GM23338 (cell line): ENCODE results near the gene AHR. TPM values are rescaled to one million over a fixed set of nuclear protein-coding genes. Genes with fewer than 3 reads are reported as not detected.

Source experiments
- ATAC-seq: fragments of 200-7000 bp; cut with Tn5 transposase; 3 replicates; pipeline ENCODE4 v1.9.1; 2020
- DNase-seq: peaks from one replicate; pipeline ENCODE4 v3.0.0-alpha.2; 2015; ENCODE audit warnings: low spot score
- H2AFZ ChIP-seq: fragments of 200-600 bp; sonication (generic); 2 replicates; pipeline ENCODE4 v1.8.0; 2016; ENCODE audit warnings: antibody characterized with exemption, mild to moderate bottlenecking, moderate library complexity
- H3F3A ChIP-seq: fragments of 200-600 bp; sonication (generic); replicated peaks from 2 replicates; pipeline ENCODE4 v1.8.0; 2017; ENCODE audit warnings: antibody characterized with exemption, mixed run types, low read depth
- H3K27ac ChIP-seq: fragments of 200-600 bp; sonication (generic); 2 replicates; pipeline ENCODE4 v1.6.1; 2016; ENCODE audit warnings: low read depth
- H3K27me3 ChIP-seq: fragments of 200-600 bp; sonication (generic); 2 replicates; pipeline ENCODE4 v1.8.0; 2016; ENCODE audit warnings: mild to moderate bottlenecking, mixed run types, moderate library complexity; ENCODE audit not compliant: insufficient read depth
- H3K36me3 ChIP-seq: fragments of 200-600 bp; sonication (generic); 2 replicates; pipeline ENCODE4 v1.8.0; 2016; ENCODE audit warnings: mild to moderate bottlenecking; ENCODE audit not compliant: insufficient read depth
- H3K4me1 ChIP-seq: fragments of 200-600 bp; sonication (generic); 2 replicates; pipeline ENCODE4 v1.8.0; 2016; ENCODE audit warnings: mild to moderate bottlenecking, moderate library complexity; ENCODE audit not compliant: insufficient read depth
- H3K4me2 ChIP-seq: fragments of 200-600 bp; sonication (generic); 2 replicates; pipeline ENCODE4 v1.7.1; 2017; ENCODE audit warnings: mixed run types
- H3K4me3 ChIP-seq: fragments of 200-600 bp; sonication (generic); 2 replicates; pipeline ENCODE4 v1.6.1; 2016; ENCODE audit warnings: mixed run types
- H3K79me2 ChIP-seq: fragments of 200-600 bp; sonication (generic); replicated peaks from 2 replicates; pipeline ENCODE4 v1.8.0; 2017; ENCODE audit warnings: mild to moderate bottlenecking; ENCODE audit not compliant: insufficient read depth
- H3K9me2 ChIP-seq: fragments of 200-600 bp; sonication (generic); 2 replicates; pipeline ENCODE4 v1.8.0; 2017; ENCODE audit not compliant: insufficient read depth
- H4K20me1 ChIP-seq: fragments of 200-600 bp; sonication (generic); replicated peaks from 2 replicates; pipeline ENCODE4 v1.8.0; 2017; ENCODE audit warnings: mild to moderate bottlenecking; ENCODE audit not compliant: insufficient read depth
- H3K27ac Mint-ChIP-seq: 2 replicates; pipeline ENCODE4 v1.8.0; 2020; ENCODE audit warnings: inconsistent platforms, mild to moderate bottlenecking, moderate library complexity, mixed read lengths
- H3K27me3 Mint-ChIP-seq: 3 replicates; pipeline ENCODE4 v1.8.0; 2022; ENCODE audit warnings: low read depth, mild to moderate bottlenecking, moderate library complexity, mixed read lengths, inconsistent platforms; ENCODE audit not compliant: insufficient read depth, poor library complexity
- H3K36me3 Mint-ChIP-seq: 3 replicates; pipeline ENCODE4 v1.8.0; 2021; ENCODE audit warnings: low read depth, mild to moderate bottlenecking, inconsistent platforms, moderate library complexity, mixed read lengths
- H3K4me1 Mint-ChIP-seq: 3 replicates; pipeline ENCODE4 v1.8.0; 2020; ENCODE audit warnings: mild to moderate bottlenecking, inconsistent platforms, mixed read lengths
- H3K4me3 Mint-ChIP-seq: 3 replicates; pipeline ENCODE4 v1.8.0; 2021; ENCODE audit warnings: moderate library complexity, mild to moderate bottlenecking, inconsistent platforms, mixed read lengths
- H3K9me3 Mint-ChIP-seq: 3 replicates; pipeline ENCODE4 v1.8.0; 2020; ENCODE audit warnings: moderate library complexity, mild to moderate bottlenecking, inconsistent platforms, mixed read lengths
- CREB1 ChIP-seq: fragments of 250-450 bp; sonication (Bioruptor Pico); IDR thresholded peaks from 2 replicates; pipeline ENCODE4 v1.5.0; 2020; ENCODE audit warnings: low read depth, mild to moderate bottlenecking, moderate library complexity
- EZH2 ChIP-seq: fragments of 200-600 bp; sonication (generic); IDR thresholded peaks from one replicate; pipeline ENCODE4 v1.8.0; 2017; ENCODE audit warnings: antibody characterized with exemption, mild to moderate bottlenecking, low read depth; ENCODE audit not compliant: unreplicated experiment
- EZH2phosphoT487 ChIP-seq: fragments of 200-600 bp; sonication (generic); IDR thresholded peaks from one replicate; pipeline ENCODE4 v1.8.1; 2018; ENCODE audit warnings: antibody characterized with exemption; ENCODE audit not compliant: unreplicated experiment
- NANOG ChIP-seq: IDR thresholded peaks from 2 replicates; pipeline ENCODE4 v1.6.1; 2016; ENCODE audit warnings: antibody characterized with exemption, borderline replicate concordance
- POLR2AphosphoS5 ChIP-seq: IDR thresholded peaks from 2 replicates; pipeline ENCODE4 v1.6.1; 2016; ENCODE audit warnings: antibody characterized with exemption, low read depth
- ZNF114 ChIP-seq: fragments of 250-450 bp; sonication (Bioruptor Pico); IDR thresholded peaks from 2 replicates; pipeline ENCODE4 v1.5.0; 2020; ENCODE audit warnings: mild to moderate bottlenecking, moderate library complexity
- polyA plus RNA-seq: library from polyadenylated mRNA; unstranded; fragments of >200 nt; fragmentation: Nextera tagmentation; extraction: Ambion mirVana; gene quantifications from 2 replicates; pipeline ENCODE4 v1.2.1, GENCODE V29; 2016
- total RNA-seq: library from RNA; depleted of rRNA; stranded (reverse); fragments of >200 nt; shearing (Covaris generic); gene quantifications from 2 replicates; pipeline ENCODE4 v1.2.3, GENCODE V29; 2014
- TF ChIP-seq, protein P1 (sequence below), 2 experiments: fragments of 200-600 bp in 1 of 2; sonication (generic) in 1 of 2; conservative IDR thresholded peaks; 2 replicates each; pipeline versions ENCODE4 v1.5.1 to v1.6.1; 2016 to 2017; ENCODE audit warnings: antibody characterized with exemption in 2 of 2, low read depth in 2 of 2, mild to moderate bottlenecking in 2 of 2, moderate library complexity in 1 of 2
- TF ChIP-seq, protein P2 (sequence below): fragments of 250-450 bp; sonication (Bioruptor Pico); IDR thresholded peaks from 2 replicates; pipeline ENCODE4 v1.5.0; 2020; ENCODE audit warnings: mild to moderate bottlenecking, moderate library complexity
- TF ChIP-seq, protein P3 (sequence below): IDR thresholded peaks from one replicate; pipeline ENCODE4 v1.6.1; 2018; ENCODE audit warnings: antibody characterized with exemption; ENCODE audit not compliant: unreplicated experiment
- TF ChIP-seq, protein P4 (sequence below): IDR thresholded peaks from 2 replicates; pipeline ENCODE4 v1.6.1; 2016; ENCODE audit warnings: antibody characterized with exemption

AHR gene
- total and polyA plus RNA-seq, 2 experiments from 2014 or later, result 3.4 to 14.9 TPM

DNA sequence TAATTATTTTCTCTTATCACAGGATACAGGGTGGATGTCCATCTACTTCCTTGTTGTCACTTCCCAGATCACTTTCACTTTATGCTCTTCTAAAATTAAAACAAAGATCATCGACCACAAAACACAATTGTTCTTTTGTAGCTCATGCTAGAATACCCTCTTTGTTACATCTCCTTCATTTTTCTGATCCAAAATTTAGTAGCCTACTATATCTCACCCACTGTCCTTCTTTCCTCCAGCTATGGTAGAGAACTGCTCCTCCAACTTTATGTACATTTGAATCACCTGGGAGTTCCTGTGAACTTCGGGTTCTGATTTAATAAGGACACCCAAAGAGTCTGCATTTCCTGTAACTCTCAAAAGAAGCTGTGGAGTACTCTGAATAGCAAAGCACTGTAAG lies 1.2 kb upstream of the AHR start (continued):
- TF ChIP-seq NANOG, result no peak
- TF ChIP-seq, protein P1, sequence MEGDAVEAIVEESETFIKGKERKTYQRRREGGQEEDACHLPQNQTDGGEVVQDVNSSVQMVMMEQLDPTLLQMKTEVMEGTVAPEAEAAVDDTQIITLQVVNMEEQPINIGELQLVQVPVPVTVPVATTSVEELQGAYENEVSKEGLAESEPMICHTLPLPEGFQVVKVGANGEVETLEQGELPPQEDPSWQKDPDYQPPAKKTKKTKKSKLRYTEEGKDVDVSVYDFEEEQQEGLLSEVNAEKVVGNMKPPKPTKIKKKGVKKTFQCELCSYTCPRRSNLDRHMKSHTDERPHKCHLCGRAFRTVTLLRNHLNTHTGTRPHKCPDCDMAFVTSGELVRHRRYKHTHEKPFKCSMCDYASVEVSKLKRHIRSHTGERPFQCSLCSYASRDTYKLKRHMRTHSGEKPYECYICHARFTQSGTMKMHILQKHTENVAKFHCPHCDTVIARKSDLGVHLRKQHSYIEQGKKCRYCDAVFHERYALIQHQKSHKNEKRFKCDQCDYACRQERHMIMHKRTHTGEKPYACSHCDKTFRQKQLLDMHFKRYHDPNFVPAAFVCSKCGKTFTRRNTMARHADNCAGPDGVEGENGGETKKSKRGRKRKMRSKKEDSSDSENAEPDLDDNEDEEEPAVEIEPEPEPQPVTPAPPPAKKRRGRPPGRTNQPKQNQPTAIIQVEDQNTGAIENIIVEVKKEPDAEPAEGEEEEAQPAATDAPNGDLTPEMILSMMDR (conservative IDR thresholded peaks at IDR 0.05; ENCODE audit: low read depth in 2 of 2), result no peak

DNA sequence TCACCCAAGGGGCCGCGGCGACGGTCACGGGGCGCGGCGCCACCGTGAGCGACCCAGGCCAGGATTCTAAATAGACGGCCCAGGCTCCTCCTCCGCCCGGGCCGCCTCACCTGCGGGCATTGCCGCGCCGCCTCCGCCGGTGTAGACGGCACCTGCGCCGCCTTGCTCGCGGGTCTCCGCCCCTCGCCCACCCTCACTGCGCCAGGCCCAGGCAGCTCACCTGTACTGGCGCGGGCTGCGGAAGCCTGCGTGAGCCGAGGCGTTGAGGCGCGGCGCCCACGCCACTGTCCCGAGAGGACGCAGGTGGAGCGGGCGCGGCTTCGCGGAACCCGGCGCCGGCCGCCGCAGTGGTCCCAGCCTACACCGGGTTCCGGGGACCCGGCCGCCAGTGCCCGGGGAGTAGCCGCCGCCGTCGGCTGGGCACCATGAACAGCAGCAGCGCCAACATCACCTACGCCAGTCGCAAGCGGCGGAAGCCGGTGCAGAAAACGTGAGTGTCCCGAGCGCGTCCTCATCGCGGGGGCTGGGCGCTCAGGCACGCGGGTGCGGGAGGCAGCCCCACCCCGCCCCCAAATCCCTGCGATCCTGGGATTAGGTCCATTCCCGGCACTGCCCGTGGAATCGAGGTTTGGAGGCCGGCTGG lies 509 bp downstream of the AHR start:
- Histone ChIP-seq H3K79me2 (peaks cover 46% of the 10 kb centered on the region), H2AFZ (peak overlapping the region; percentile 30), H4K20me1 (0 out of 2 replicates have a peak, but pooled peaks cover 7% of the 10 kb centered on the region), H3F3A (no peaks in the 10 kb centered on the region), H3K36me3 (no peaks in the 10 kb centered on the region), H3K27ac (no peak overlapping the region), H3K4me1 (peaks cover 1% of the 10 kb centered on the region), H3K27me3 (peaks cover 13% of the 10 kb centered on the region), H3K4me3 (peak overlapping the region; percentile 84), H3K4me2 (peak overlapping the region; percentile 97), H3K9me2 (peaks cover 7% of the 10 kb centered on the region)
- peak overlapping the region; percentile 87 for H3K4me3 Mint-ChIP-seq
- 0 out of 3 replicates have a peak, but pooled peaks cover 3% of the 10 kb centered on the region for H3K9me3 Mint-ChIP-seq
- H3K27me3 Mint-ChIP-seq, result peaks cover 8% of the 10 kb centered on the region
- H3K4me1 Mint-ChIP-seq, result peaks cover 10% of the 10 kb centered on the region
- peaks cover 3% of the 10 kb centered on the region; the same call in 2 of the 3 replicates for H3K36me3 Mint-ChIP-seq
- TF ChIP-seq ZNF114 (CRISPR knock-in tag) (no peak), NANOG (no peak), EZH2phosphoT487 (no peak), EZH2 (no peak), POLR2AphosphoS5 (no peak), CREB1 (no peak)
- TF ChIP-seq, protein P2, sequence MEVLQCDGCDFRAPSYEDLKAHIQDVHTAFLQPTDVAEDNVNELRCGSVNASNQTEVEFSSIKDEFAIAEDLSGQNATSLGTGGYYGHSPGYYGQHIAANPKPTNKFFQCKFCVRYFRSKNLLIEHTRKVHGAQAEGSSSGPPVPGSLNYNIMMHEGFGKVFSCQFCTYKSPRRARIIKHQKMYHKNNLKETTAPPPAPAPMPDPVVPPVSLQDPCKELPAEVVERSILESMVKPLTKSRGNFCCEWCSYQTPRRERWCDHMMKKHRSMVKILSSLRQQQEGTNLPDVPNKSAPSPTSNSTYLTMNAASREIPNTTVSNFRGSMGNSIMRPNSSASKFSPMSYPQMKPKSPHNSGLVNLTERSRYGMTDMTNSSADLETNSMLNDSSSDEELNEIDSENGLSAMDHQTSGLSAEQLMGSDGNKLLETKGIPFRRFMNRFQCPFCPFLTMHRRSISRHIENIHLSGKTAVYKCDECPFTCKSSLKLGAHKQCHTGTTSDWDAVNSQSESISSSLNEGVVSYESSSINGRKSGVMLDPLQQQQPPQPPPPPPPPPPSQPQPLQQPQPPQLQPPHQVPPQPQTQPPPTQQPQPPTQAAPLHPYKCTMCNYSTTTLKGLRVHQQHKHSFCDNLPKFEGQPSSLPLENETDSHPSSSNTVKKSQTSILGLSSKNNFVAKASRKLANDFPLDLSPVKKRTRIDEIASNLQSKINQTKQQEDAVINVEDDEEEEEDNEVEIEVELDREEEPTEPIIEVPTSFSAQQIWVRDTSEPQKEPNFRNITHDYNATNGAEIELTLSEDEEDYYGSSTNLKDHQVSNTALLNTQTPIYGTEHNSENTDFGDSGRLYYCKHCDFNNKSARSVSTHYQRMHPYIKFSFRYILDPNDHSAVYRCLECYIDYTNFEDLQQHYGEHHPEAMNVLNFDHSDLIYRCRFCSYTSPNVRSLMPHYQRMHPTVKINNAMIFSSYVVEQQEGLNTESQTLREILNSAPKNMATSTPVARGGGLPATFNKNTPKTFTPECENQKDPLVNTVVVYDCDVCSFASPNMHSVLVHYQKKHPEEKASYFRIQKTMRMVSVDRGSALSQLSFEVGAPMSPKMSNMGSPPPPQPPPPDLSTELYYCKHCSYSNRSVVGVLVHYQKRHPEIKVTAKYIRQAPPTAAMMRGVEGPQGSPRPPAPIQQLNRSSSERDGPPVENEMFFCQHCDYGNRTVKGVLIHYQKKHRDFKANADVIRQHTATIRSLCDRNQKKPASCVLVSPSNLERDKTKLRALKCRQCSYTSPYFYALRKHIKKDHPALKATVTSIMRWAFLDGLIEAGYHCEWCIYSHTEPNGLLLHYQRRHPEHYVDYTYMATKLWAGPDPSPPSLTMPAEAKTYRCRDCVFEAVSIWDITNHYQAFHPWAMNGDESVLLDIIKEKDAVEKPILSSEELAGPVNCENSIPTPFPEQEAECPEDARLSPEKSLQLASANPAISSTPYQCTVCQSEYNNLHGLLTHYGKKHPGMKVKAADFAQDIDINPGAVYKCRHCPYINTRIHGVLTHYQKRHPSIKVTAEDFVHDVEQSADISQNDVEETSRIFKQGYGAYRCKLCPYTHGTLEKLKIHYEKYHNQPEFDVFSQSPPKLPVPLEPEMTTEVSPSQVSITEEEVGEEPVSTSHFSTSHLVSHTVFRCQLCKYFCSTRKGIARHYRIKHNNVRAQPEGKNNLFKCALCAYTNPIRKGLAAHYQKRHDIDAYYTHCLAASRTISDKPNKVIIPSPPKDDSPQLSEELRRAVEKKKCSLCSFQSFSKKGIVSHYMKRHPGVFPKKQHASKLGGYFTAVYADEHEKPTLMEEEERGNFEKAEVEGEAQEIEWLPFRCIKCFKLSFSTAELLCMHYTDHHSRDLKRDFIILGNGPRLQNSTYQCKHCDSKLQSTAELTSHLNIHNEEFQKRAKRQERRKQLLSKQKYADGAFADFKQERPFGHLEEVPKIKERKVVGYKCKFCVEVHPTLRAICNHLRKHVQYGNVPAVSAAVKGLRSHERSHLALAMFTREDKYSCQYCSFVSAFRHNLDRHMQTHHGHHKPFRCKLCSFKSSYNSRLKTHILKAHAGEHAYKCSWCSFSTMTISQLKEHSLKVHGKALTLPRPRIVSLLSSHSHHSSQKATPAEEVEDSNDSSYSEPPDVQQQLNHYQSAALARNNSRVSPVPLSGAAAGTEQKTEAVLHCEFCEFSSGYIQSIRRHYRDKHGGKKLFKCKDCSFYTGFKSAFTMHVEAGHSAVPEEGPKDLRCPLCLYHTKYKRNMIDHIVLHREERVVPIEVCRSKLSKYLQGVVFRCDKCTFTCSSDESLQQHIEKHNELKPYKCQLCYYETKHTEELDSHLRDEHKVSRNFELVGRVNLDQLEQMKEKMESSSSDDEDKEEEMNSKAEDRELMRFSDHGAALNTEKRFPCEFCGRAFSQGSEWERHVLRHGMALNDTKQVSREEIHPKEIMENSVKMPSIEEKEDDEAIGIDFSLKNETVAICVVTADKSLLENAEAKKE, result no peak
- TF ChIP-seq, protein P3, sequence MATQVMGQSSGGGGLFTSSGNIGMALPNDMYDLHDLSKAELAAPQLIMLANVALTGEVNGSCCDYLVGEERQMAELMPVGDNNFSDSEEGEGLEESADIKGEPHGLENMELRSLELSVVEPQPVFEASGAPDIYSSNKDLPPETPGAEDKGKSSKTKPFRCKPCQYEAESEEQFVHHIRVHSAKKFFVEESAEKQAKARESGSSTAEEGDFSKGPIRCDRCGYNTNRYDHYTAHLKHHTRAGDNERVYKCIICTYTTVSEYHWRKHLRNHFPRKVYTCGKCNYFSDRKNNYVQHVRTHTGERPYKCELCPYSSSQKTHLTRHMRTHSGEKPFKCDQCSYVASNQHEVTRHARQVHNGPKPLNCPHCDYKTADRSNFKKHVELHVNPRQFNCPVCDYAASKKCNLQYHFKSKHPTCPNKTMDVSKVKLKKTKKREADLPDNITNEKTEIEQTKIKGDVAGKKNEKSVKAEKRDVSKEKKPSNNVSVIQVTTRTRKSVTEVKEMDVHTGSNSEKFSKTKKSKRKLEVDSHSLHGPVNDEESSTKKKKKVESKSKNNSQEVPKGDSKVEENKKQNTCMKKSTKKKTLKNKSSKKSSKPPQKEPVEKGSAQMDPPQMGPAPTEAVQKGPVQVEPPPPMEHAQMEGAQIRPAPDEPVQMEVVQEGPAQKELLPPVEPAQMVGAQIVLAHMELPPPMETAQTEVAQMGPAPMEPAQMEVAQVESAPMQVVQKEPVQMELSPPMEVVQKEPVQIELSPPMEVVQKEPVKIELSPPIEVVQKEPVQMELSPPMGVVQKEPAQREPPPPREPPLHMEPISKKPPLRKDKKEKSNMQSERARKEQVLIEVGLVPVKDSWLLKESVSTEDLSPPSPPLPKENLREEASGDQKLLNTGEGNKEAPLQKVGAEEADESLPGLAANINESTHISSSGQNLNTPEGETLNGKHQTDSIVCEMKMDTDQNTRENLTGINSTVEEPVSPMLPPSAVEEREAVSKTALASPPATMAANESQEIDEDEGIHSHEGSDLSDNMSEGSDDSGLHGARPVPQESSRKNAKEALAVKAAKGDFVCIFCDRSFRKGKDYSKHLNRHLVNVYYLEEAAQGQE, result no peak
- TF ChIP-seq, protein P4, sequence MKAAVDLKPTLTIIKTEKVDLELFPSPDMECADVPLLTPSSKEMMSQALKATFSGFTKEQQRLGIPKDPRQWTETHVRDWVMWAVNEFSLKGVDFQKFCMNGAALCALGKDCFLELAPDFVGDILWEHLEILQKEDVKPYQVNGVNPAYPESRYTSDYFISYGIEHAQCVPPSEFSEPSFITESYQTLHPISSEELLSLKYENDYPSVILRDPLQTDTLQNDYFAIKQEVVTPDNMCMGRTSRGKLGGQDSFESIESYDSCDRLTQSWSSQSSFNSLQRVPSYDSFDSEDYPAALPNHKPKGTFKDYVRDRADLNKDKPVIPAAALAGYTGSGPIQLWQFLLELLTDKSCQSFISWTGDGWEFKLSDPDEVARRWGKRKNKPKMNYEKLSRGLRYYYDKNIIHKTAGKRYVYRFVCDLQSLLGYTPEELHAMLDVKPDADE, result no peak
- ATAC-seq (peak; percentile 90), DNase-seq (peak; percentile 76)
- H3K27ac Mint-ChIP-seq, result no peak overlapping the region
